ENCODE results near the gene SNRPB2. TPM values are rescaled to one million over a fixed set of nuclear protein-coding genes. Genes with fewer than 3 reads are reported as not detected.

The SNRPB2 gene
- 51.7 and 55.3 TPM in 2 replicates for total RNA-seq

DNA sequence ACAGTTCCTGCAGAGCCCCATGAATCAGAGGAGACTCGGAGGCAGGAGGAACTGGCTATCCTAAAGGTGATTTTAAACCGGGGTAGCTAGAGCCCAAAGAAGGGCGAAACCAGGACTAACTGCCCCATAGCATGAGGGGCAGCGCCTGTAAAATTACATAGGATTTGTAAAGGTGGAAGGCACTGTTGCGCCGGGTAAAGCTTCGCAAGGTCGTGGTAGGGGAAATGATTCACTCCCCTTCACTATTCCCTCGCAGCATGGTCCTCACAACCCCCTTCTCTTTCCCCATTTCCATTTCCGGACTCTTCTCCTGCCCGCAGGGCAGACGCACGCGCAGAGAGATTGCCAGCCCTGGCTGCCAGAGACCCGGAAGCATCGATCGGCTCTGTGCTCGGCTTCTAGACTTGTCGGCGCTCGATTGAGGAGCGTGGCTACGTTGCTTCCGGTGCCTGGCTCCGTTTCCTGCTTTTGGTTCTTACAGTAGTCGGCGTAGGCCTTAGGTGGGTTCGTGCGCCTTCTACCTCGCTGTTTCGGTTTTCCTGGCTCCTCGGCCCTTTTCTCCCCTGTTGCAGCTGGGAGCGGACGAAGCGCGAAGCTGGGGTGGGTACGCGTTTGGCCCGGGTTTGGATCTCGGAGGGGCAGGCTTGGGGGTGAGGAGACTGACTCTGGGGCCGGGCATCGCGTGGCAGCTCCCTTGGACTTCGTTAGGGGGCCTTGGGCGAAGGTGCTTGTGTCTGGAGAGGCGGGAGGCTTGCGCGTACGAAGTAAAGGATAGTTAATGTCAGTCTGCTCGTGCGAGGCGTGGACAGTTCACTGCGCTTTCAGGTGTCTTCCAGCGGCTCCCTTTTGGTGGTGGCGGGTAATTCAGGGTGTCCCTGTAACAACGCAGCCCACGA lies at the start of gene SNRPB2:
Gene SNRPB2, plus strand, starts transcription at position 462 of the 896 bp plus-strand sequence. CDS start 1,677 bp downstream, outside the sequence.

GRCh38 chr20:16748308-16748900 lies 18.6 kb downstream of the SNRPB2 start, which contains the start of gene OTOR:
TSS of gene OTOR (plus strand) at chr20:16748358. CDS start at chr20:16748402, 44 bp downstream.

Other genes with a start within 250 kb of the SNRPB2 start
- 11.0 and 13.8 TPM in 2 replicates for gene KIF16B, start 156.6 kb upstream of the SNRPB2 start, total RNA-seq
- gene OTOR, start 18.3 kb downstream of the SNRPB2 start, total RNA-seq: not detected in 2 replicates

All from smooth muscle cell of the umbilical artery (primary cell).